ENCODE data around the gene LINC01488. TPM values are rescaled to one million over a fixed set of nuclear protein-coding genes. Genes with fewer than 3 reads are reported as not detected.

Gene LINC01488
- total RNA-seq, 1 donor from 2014 or later: not detected

DNA sequence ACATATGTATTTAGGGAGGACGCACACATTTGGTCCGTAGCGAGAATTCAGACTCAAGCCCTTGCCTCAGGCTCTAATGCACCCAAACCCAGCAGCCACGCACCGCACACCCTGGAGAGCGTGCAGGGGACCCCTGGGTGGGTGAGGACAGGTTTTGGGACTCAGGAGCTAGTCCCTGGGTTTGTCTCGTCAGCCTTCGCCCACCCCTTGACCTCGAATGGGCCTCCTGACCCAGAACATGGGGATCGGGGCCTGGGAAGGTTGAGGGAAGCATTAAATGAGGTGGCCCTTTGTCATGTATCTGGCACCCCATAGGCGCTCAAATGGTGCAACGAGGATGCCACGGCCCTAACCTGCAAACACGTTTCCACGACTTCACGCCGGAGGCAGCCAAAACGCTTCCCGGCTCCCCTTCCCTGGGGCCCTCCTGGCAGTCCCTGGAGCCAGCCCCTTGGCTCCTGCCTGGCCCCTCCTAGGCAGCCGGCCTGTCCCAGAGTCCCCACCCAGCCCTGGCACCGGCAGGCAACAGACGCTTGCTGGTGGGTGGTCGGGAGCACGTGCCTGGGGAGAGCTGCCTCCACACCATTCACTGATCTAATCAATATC is 5.5 kb upstream of the LINC01488 start:
- Histone ChIP-seq H3K4me1 (peaks cover 7 to 11% of the 10 kb centered on the region in 2 donors), H3K4me3 (no peak overlapping the region), H3K36me3 (no peaks in the 10 kb centered on the region), H3K9me3 (no peaks in the 10 kb centered on the region), H3K27ac (no peak overlapping the region), H3K27me3 (no peaks in the 10 kb centered on the region)
- intact Hi-C loops (cut with DNase I): no loop called here
- no peak for DNase-seq (ENCODE audit: low spot score in 2 of 2)
- no peak for TF ChIP-seq CTCF (IDR thresholded peaks at IDR 0.05)

GRCh38 chr11:69476509-69476961 is 4.9 kb upstream of the LINC01488 start:
- Histone ChIP-seq H3K4me3 (no peak overlapping the region), H3K9me3 (no peaks in the 10 kb centered on the region), H3K36me3 (no peaks in the 10 kb centered on the region), H3K27ac (no peak overlapping the region), H3K4me1 (peaks cover 7 to 11% of the 10 kb centered on the region in 2 donors), H3K27me3 (no peaks in the 10 kb centered on the region)
- TF ChIP-seq CTCF (IDR thresholded peaks at IDR 0.05): no peak
- no peak for DNase-seq (ENCODE audit: low spot score in 2 of 2)
- intact Hi-C loops (cut with DNase I): no loop called here

GRCh38 chr11:69477086-69477485 is 4.4 kb upstream of the LINC01488 start:
- peaks cover 7 to 11% of the 10 kb centered on the region in 2 donors for H3K4me1 ChIP-seq
- TF ChIP-seq CTCF (IDR thresholded peaks at IDR 0.05): no peak
- H3K36me3 ChIP-seq: no peaks in the 10 kb centered on the region
- intact Hi-C loops (cut with DNase I): no loop called here
- H3K27ac ChIP-seq: no peak overlapping the region
- H3K9me3 ChIP-seq: no peaks in the 10 kb centered on the region
- H3K27me3 ChIP-seq: no peaks in the 10 kb centered on the region
- no peak for DNase-seq (ENCODE audit: low spot score in 2 of 2)
- H3K4me3 ChIP-seq: no peak overlapping the region

- DNase-seq (ENCODE audit: low spot score in 2 of 2): no peak
- peaks cover 7 to 11% of the 10 kb centered on the region in 2 donors for H3K4me1 ChIP-seq
- no peaks in the 10 kb centered on the region for H3K27me3 ChIP-seq
- H3K36me3 ChIP-seq: no peaks in the 10 kb centered on the region
- intact Hi-C loops (cut with DNase I): no loop called here
- H3K4me3 ChIP-seq: no peak overlapping the region
- H3K27ac ChIP-seq: no peak overlapping the region
- H3K9me3 ChIP-seq: no peaks in the 10 kb centered on the region
- no peak for TF ChIP-seq CTCF (IDR thresholded peaks at IDR 0.05)
Measured at GRCh38 chr11:69479591-69480271, 1.7 kb upstream of the LINC01488 start.

DNA sequence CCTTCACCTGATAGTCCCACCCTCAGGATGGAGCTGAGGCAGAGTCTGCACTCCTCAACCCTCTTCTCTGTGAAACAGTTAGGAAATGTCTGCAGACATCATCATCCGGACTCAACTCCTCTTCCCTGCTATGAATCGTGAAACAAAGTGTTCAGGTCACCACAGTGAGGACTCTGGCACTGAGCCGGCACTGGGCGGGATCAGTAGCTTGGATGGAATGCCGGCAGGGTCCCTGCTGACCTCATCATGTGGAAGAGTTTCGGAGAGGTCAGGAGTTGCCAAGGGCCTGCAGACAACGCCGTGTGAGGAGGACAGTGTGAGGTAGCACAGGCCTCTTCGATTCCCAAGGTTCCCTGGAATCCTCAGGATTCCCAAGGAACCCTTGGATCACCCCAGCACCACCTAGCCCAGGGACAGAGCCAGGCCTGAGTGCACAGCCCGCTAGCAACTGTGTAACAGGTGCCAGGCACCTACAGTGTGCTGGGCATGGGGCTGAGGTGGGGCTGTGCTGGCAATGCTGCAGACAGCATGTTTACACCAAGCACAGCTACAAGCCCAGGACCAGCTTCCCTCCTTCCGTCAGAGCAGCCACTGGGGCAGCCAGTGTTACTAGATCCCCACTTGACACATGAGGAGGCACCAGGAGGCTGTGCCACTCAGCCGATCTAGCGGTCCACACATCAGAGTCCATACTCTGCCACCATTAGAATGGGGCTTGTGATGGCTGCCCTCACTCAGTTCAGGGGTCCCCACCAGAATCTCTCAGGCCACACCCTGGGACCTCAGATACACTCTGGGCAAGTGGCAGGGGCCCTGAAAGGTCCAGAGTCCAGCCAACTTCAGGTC is 693 bp upstream of the LINC01488 start:
- Histone ChIP-seq H3K27ac (no peak overlapping the region), H3K36me3 (no peaks in the 10 kb centered on the region), H3K4me3 (no peak overlapping the region), H3K4me1 (peaks cover 7 to 13% of the 10 kb centered on the region in 2 donors), H3K9me3 (no peaks in the 10 kb centered on the region), H3K27me3 (no peaks in the 10 kb centered on the region)
- TF ChIP-seq CTCF (IDR thresholded peaks at IDR 0.05): no peak
- DNase-seq (ENCODE audit: low spot score in 2 of 2): no peak
- intact Hi-C loops (cut with DNase I): no loop called here

All from ascending aorta (tissue), 2 donors.